ENCODE data around the gene SLC2A11.

DNA sequence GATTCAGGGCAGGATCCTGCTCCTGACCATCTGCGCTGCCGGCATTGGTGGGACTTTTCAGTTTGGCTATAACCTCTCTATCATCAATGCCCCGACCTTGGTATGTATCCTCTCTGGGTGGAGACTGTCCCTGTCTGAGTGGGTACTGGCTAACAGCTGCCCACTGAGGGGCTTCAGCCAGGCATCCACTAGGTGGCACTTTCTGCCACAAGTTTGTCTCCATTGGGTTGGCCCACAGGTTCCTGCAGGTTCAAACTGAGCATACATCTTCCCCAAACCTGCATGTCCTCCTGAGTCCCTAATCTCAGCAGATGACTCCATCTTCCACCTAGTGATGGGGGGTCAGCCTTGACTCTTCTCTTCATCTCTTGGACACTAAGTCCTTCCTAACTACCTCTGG is 4.4 kb downstream of the SLC2A11 start:
- TF ChIP-seq, protein P1, sequence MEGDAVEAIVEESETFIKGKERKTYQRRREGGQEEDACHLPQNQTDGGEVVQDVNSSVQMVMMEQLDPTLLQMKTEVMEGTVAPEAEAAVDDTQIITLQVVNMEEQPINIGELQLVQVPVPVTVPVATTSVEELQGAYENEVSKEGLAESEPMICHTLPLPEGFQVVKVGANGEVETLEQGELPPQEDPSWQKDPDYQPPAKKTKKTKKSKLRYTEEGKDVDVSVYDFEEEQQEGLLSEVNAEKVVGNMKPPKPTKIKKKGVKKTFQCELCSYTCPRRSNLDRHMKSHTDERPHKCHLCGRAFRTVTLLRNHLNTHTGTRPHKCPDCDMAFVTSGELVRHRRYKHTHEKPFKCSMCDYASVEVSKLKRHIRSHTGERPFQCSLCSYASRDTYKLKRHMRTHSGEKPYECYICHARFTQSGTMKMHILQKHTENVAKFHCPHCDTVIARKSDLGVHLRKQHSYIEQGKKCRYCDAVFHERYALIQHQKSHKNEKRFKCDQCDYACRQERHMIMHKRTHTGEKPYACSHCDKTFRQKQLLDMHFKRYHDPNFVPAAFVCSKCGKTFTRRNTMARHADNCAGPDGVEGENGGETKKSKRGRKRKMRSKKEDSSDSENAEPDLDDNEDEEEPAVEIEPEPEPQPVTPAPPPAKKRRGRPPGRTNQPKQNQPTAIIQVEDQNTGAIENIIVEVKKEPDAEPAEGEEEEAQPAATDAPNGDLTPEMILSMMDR (IDR thresholded peaks at IDR 0.05), result no peak
- no peak for TF ChIP-seq POLR2A (IDR thresholded peaks at IDR 0.05)
